Activated B cell treated with CpG ODN at 0.5 μM for 24 hours (primary cell): ENCODE results near the gene TMEM214. TPM values are rescaled to one million over a fixed set of nuclear protein-coding genes. Genes with fewer than 3 reads are reported as not detected.

Experiments used
- ATAC-seq: fragments of 200-7000 bp; cut with Tn5 transposase; one replicate; pipeline ENCODE4 v1.10.0; 2021; ENCODE audit warnings: low read depth, mild to moderate bottlenecking, moderate library complexity
- CTCF ChIA-PET: fragments of 350-600 bp; sonication (Branson Sonifier 250); formaldehyde crosslinking; loops from one replicate; lab custom pipeline; 2021; ENCODE audit warnings: antibody characterized with exemption; lab: Charles Lee
- POLR2A ChIA-PET: fragments of 350-600 bp; sonication (Branson Sonifier 250); formaldehyde crosslinking; loops from one replicate; lab custom pipeline; 2021; ENCODE audit warnings: antibody characterized with exemption; lab: Charles Lee
- DNase-seq: peaks from one replicate; pipeline ENCODE4 v3.0.0; 2022
- H3K27ac Mint-ChIP-seq: one replicate; pipeline ENCODE4 v1.8.0; 2020; ENCODE audit warnings: mixed read lengths
- H3K27me3 Mint-ChIP-seq: one replicate; pipeline ENCODE4 v1.8.0; 2021; ENCODE audit warnings: mixed read lengths
- H3K36me3 Mint-ChIP-seq: one replicate; pipeline ENCODE4 v1.8.0; 2021; ENCODE audit warnings: low read depth, mixed read lengths
- H3K4me1 Mint-ChIP-seq: one replicate; pipeline ENCODE4 v1.8.0; 2021; ENCODE audit warnings: mixed read lengths
- H3K4me3 Mint-ChIP-seq: one replicate; pipeline ENCODE4 v1.8.0; 2020; ENCODE audit warnings: mild to moderate bottlenecking, mixed read lengths
- H3K9me3 Mint-ChIP-seq: one replicate; pipeline ENCODE4 v1.8.0; 2020; ENCODE audit warnings: mixed read lengths
- intact Hi-C: fragments of 100-400 bp; cut with micrococcal nuclease; formaldehyde crosslinking; loops from one replicate; pipeline ENCODE4 v1.15.1; 2024
- total RNA-seq: library from RNA; stranded (reverse); gene quantifications from 2 replicates; pipeline ENCODE4 v1.2.3, GENCODE V29; 2022
- TF ChIP-seq, protein P1 (sequence below): fragments of 200-600 bp; IDR thresholded peaks from one replicate; pipeline ENCODE4 v1.8.0; 2022; ENCODE audit warnings: antibody characterized with exemption, mild to moderate bottlenecking

TMEM214 gene
- total RNA-seq, 1 donor from 2014 or later = 92.1 TPM

DNA sequence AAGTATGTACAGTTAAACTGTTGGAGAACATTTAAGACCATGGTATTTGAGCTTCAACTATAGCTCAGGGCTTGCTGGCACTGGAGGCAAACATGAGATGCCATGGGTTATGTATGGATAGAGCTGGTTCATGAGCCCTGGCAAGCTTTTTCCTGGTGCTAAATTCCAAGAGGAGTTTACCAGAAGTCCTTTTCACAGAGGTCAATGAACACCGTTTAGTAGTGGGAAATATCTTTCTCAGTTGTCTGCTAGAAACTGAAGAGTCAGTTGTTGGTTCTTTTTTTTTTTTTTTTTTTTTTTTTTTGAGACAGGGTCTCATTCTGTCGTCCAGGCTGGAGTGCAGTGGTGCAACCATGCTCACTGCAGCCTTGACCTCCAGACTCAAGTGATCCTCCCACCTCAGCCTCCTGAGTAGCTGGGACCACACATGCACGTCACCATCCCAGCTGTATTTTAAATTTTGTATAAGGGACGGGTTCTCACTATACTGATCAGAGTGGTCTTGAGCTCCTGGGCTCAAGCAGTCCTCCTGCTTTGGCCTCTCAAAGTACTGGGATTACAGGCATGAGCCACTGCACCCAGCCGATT lies 55.2 kb downstream of the TMEM214 start:
- POLR2A ChIA-PET = interaction anchor here (0.5 to 4.2 kb wide), 10 partner anchors 8 to 276 kb away, joined by 3 to 27 read pairs (median 4); partner anchors contain the start of genes ABHD1, AGBL5, ATRAID and OST4
- CTCF ChIA-PET = interaction anchor here (1.2 to 4.4 kb wide), 3 partner anchors 127 to 192 kb away, joined by 3 to 12 read pairs (median 4); no protein-coding TSS in a partner anchor
- no peaks in the 10 kb centered on the region for H3K36me3 Mint-ChIP-seq

DNA sequence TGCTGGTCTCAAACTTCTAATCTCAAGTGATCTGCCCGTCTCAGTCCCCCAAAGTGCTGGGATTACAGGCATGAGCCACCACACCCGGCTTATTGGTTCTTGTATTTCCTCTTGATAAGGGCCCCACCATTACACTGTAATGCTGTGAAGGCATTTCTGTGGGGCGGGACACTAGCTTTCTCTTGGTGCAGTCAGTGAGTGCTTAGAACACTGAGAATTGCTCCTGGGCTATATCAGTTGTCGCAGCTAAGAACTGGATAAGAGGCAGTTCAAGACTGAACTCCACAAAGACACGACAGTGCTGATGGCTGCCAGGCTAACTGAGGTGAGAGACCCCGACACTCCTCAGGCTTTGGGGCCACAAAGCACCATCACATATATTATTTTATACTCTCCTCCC lies 55.9 kb downstream of the TMEM214 start:
- Mint-ChIP-seq H3K4me1 (peaks cover 12% of the 10 kb centered on the region), H3K9me3 (no peaks in the 10 kb centered on the region), H3K27me3 (no peaks in the 10 kb centered on the region), H3K36me3 (no peaks in the 10 kb centered on the region), H3K27ac (no peak overlapping the region), H3K4me3 (peak overlapping the region; percentile 11)
- ChIA-PET POLR2A (interaction anchor here (0.7 to 4.2 kb wide), 4 partner anchors 17 to 45 kb away, joined by 5 to 27 read pairs (median 8); partner anchors contain the start of genes AGBL5, OST4 and PREB), CTCF (interaction anchor here (1.7 to 4.4 kb wide), 2 partner anchors 127 to 191 kb away, joined by 4 to 12 read pairs; no protein-coding TSS in a partner anchor)
- ATAC-seq = no peak
- DNase-seq = no peak
- TF ChIP-seq, protein P1, sequence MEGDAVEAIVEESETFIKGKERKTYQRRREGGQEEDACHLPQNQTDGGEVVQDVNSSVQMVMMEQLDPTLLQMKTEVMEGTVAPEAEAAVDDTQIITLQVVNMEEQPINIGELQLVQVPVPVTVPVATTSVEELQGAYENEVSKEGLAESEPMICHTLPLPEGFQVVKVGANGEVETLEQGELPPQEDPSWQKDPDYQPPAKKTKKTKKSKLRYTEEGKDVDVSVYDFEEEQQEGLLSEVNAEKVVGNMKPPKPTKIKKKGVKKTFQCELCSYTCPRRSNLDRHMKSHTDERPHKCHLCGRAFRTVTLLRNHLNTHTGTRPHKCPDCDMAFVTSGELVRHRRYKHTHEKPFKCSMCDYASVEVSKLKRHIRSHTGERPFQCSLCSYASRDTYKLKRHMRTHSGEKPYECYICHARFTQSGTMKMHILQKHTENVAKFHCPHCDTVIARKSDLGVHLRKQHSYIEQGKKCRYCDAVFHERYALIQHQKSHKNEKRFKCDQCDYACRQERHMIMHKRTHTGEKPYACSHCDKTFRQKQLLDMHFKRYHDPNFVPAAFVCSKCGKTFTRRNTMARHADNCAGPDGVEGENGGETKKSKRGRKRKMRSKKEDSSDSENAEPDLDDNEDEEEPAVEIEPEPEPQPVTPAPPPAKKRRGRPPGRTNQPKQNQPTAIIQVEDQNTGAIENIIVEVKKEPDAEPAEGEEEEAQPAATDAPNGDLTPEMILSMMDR = no peak
- intact Hi-C loops = loop anchor here (5.0 to 10.0 kb wide), 2 partner anchors 241 to 496 kb away; partner anchors contain the start of genes DPYSL5 and ZNF512

More for the DNA sequence above, 55.2 kb downstream of the TMEM214 start:
- Mint-ChIP-seq H3K4me3 (no peak overlapping the region), H3K27me3 (no peaks in the 10 kb centered on the region), H3K4me1 (peaks cover 12% of the 10 kb centered on the region), H3K9me3 (no peaks in the 10 kb centered on the region), H3K27ac (no peak overlapping the region)
- TF ChIP-seq, protein P1 = no peak
- intact Hi-C loops = loop anchor here (2.0 to 10.0 kb wide), 3 partner anchors 241 to 497 kb away; partner anchors contain the start of genes DPYSL5, GTF3C2 and ZNF512
- no peak for ATAC-seq
- no peak for DNase-seq

DNA sequence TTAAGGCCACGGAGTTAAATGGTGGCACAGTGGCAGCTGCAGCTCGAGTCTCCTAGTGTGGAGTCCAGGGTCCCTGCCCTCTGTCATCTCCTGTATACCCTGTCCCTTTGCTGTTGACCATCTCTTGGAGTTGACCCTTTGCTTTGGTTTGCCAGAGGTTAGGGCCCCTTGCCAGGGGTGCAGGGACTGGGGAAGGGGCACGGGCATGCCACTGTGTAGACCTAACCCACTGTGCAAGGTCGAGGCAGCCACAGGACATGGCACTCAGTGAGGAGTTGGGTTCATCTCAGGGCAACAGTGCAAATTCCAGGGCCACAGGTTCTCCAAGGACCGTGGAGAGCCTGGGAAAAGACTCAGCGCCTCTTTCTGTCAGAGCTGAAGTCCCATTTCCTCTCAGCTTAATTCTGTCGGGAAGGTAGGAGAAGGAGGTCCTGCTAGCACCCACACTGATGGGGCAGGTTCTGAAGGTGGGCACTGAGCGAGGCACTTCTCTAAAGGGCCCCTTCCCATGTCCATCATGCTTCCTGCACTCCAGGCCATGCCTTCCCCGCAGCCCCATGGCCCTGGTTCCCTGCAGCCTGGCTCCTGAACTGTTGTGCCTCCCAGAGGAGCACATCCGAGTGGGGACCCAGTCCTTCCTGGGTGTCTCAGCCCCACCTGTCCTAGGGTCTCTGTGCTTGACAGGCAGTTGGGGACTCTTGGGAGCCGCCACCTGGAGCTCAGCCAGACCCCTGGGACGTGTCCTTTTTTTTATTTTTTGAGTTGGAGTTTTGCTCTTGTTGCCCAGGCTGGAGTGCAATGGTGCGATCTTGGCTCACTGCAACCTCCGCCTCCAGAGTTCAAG lies 56.6 kb downstream of the TMEM214 start:
- ChIA-PET POLR2A (interaction anchor here (0.6 to 4.2 kb wide), 3 partner anchors 18 to 155 kb away, joined by 3 to 27 read pairs (median 9); partner anchors contain the start of genes AGBL5 and OST4), CTCF (interaction anchor here (4.4 kb wide), 1 partner anchor 128 kb away, joined by 12 read pairs; no protein-coding TSS in a partner anchor)
- ATAC-seq = no peak
- Mint-ChIP-seq H3K36me3 (no peaks in the 10 kb centered on the region), H3K4me1 (peaks cover 12% of the 10 kb centered on the region), H3K27me3 (no peaks in the 10 kb centered on the region), H3K9me3 (no peaks in the 10 kb centered on the region), H3K27ac (no peak overlapping the region), H3K4me3 (no peak overlapping the region)
- TF ChIP-seq, protein P1 = no peak
- intact Hi-C loops = loop anchor here (5.0 to 10.0 kb wide), 2 partner anchors 242 to 495 kb away; partner anchors contain the start of genes DPYSL5 and ZNF512
- no peak for DNase-seq

Other genes starting within 250 kb of the TMEM214 start
- 0.42 TPM in 2 replicates for gene CENPA, start 246.9 kb upstream of the TMEM214 start, total RNA-seq
- not detected in 2 replicates for gene DPYSL5, start 184.8 kb upstream of the TMEM214 start, total RNA-seq
- gene MAPRE3, start 62.3 kb upstream of the TMEM214 start, total RNA-seq = 4.6 and 6.3 TPM in 2 replicates
- 14.9 and 15.2 TPM in 2 replicates for gene AGBL5, start 18.7 kb downstream of the TMEM214 start, total RNA-seq
- 243 and 265 TPM in 2 replicates for gene OST4, start 38.7 kb downstream of the TMEM214 start, total RNA-seq
- gene EMILIN1, start 45.6 kb downstream of the TMEM214 start, total RNA-seq = 0.29 and 0.69 TPM in 2 replicates
- 2.2 and 2.6 TPM in 2 replicates for gene KHK, start 53.8 kb downstream of the TMEM214 start, total RNA-seq
- 0.17 and 0.31 TPM in 2 replicates for gene CGREF1, start 86.2 kb downstream of the TMEM214 start, total RNA-seq
- gene ABHD1, start 90.8 kb downstream of the TMEM214 start, total RNA-seq = 0.20 and 1.1 TPM in 2 replicates
- 38.6 and 38.7 TPM in 2 replicates for gene PREB, start 101.7 kb downstream of the TMEM214 start, total RNA-seq
- not detected in 2 replicates for gene PRR30, start 106.4 kb downstream of the TMEM214 start, total RNA-seq
- 0.07 TPM in 1 of 2 replicates, not detected in the other for gene TCF23, start 116.0 kb downstream of the TMEM214 start, total RNA-seq
- 73.9 and 77.2 TPM in 2 replicates for gene ATRAID, start 179.1 kb downstream of the TMEM214 start, total RNA-seq
- gene SLC5A6, start 179.3 kb downstream of the TMEM214 start, total RNA-seq = 53.2 and 69.9 TPM in 2 replicates
- gene CAD, start 184.4 kb downstream of the TMEM214 start, total RNA-seq = 55.9 and 64.1 TPM in 2 replicates
- gene SLC30A3, start 230.1 kb downstream of the TMEM214 start, total RNA-seq = 0.12 and 0.27 TPM in 2 replicates
- not detected in 2 replicates for gene DNAJC5G, start 242.5 kb downstream of the TMEM214 start, total RNA-seq
- gene TRIM54, start 249.5 kb downstream of the TMEM214 start, total RNA-seq = not detected in 2 replicates